Left ventricle myocardium inferior (tissue), 1 donor: ENCODE measurements around the gene MEGF11. TPM values are rescaled to one million over a fixed set of nuclear protein-coding genes. Genes with fewer than 3 reads are reported as not detected.

Experiments used
- DNase-seq: peaks from one replicate; pipeline ENCODE4 v3.0.0-alpha.2; 2020
- H3K27ac ChIP-seq: fragments of 200-600 bp; replicated peaks from 2 replicates; pipeline ENCODE4 v1.8.0; 2021
- H3K27me3 ChIP-seq: fragments of 200-600 bp; 2 replicates; pipeline ENCODE4 v1.8.0; 2021; ENCODE audit warnings: low read depth
- H3K36me3 ChIP-seq: fragments of 200-600 bp; 2 replicates; pipeline ENCODE4 v1.8.0; 2021
- H3K4me1 ChIP-seq: fragments of 200-600 bp; 2 replicates; pipeline ENCODE4 v1.8.0; 2021
- H3K4me3 ChIP-seq: fragments of 200-600 bp; 2 replicates; pipeline ENCODE4 v1.8.0; 2021; ENCODE audit warnings: mild to moderate bottlenecking, moderate library complexity
- H3K9me3 ChIP-seq: fragments of 200-600 bp; replicated peaks from 2 replicates; pipeline ENCODE4 v1.8.0; 2021
- CTCF ChIP-seq: fragments of 200-600 bp; IDR thresholded peaks from 2 replicates; pipeline ENCODE4 v1.8.0; 2021; ENCODE audit warnings: antibody characterized with exemption, mild to moderate bottlenecking, borderline replicate concordance
- intact Hi-C: fragments of 100-400 bp; cut with micrococcal nuclease; formaldehyde crosslinking; loops from one replicate; pipeline ENCODE4 v1.11.0; 2022
- total RNA-seq: library from RNA; stranded (reverse); fragmentation: NEBNext Ultra II Directional; extraction: Animal tissue kit (Norgen Biotek cat#: 25700); gene quantifications from one replicate; pipeline ENCODE4 v1.2.1, GENCODE V29; 2021
- donor health status: DM: no; HTN: yes; CAD: no; lungs with severe emphysema.

Gene MEGF11
- total RNA-seq, 1 donor from 2014 or later, result not detected

- no peak overlapping the region for H3K27ac ChIP-seq
- H3K4me1 ChIP-seq, result peaks cover 11% of the 10 kb centered on the region
- no peaks in the 10 kb centered on the region for H3K36me3 ChIP-seq
- intact Hi-C loops, result no loop called here
- no peak overlapping the region for H3K4me3 ChIP-seq
- peaks cover 41% of the 10 kb centered on the region for H3K27me3 ChIP-seq
- DNase-seq, result no peak
- TF ChIP-seq CTCF, result no peak
- no peaks in the 10 kb centered on the region for H3K9me3 ChIP-seq
Observed at GRCh38 chr15:66077320-66077663, 176.3 kb downstream of the MEGF11 start.

DNA sequence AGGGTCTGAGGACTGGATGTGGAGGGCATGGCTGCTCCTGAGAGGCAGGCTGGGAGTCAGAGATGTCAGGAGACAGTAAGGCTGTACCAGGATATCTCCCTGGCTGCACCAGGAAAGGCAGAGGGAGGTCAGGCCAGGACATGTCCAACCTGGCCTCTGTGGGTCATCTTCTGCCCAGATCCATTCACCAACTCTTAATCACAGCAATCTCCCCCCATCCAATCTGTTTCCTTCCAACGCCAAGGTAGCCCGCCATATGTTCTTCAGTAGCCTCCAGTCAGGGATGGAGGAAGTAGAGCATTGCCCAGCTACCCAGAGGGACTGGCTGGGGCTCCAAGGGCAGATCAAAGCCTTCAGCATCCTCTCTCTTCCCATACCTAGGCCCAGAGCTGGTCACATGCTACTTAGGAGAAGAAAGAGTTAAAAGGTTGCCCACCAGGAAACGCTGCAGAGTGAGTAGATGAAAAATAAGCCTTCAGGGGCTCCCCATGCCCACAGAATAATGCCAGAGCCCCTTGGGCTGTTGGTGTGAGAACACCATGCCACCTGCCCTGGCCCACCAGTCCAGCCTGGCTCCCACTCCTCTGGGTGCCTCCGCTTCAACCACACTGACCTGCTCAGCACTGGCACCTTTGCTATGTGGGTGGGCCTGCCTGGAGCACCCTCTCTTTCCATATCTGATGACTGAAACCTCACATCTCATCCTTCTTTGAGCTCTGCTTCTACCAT is 176.8 kb downstream of the MEGF11 start:
- DNase-seq, result no peak
- H3K27ac ChIP-seq, result no peak overlapping the region
- no peak for TF ChIP-seq CTCF
- H3K4me3 ChIP-seq, result no peak overlapping the region
- H3K27me3 ChIP-seq, result peaks cover 41% of the 10 kb centered on the region
- no peaks in the 10 kb centered on the region for H3K9me3 ChIP-seq
- H3K4me1 ChIP-seq, result peaks cover 11% of the 10 kb centered on the region
- no peaks in the 10 kb centered on the region for H3K36me3 ChIP-seq
- intact Hi-C loops, result no loop called here

DNA sequence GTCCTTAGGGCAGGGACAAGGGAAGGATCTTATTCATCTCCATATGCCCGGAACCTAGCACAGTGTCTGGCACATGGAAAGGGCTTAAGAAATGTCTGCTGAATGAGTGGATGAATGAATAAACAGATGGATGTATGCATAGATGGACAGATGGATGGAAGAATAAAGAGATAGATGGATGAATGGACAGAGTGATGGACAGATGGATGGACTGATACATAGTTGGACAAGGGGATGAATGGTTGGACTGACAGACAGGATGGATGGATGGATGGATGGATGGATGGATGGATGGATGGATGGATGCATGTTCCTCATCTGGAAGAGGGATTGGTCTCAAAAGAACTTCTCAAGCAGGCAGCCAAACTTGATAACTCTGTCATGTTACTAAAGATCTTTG is 177.6 kb downstream of the MEGF11 start:
- Histone ChIP-seq H3K27me3 (peaks cover 41% of the 10 kb centered on the region), H3K36me3 (no peaks in the 10 kb centered on the region), H3K4me1 (peaks cover 11% of the 10 kb centered on the region), H3K27ac (no peak overlapping the region), H3K9me3 (no peaks in the 10 kb centered on the region), H3K4me3 (no peak overlapping the region)
- intact Hi-C loops, result no loop called here
- TF ChIP-seq CTCF, result no peak
- DNase-seq, result no peak

GRCh38 chr15:66072616-66073361 is 180.8 kb downstream of the MEGF11 start:
- Histone ChIP-seq H3K4me3 (no peak overlapping the region), H3K9me3 (no peaks in the 10 kb centered on the region), H3K4me1 (peaks cover 18% of the 10 kb centered on the region), H3K36me3 (no peaks in the 10 kb centered on the region), H3K27ac (no peak overlapping the region), H3K27me3 (peaks cover 14% of the 10 kb centered on the region)
- TF ChIP-seq CTCF, result no peak
- intact Hi-C loops, result no loop called here
- DNase-seq, result no peak

DNA sequence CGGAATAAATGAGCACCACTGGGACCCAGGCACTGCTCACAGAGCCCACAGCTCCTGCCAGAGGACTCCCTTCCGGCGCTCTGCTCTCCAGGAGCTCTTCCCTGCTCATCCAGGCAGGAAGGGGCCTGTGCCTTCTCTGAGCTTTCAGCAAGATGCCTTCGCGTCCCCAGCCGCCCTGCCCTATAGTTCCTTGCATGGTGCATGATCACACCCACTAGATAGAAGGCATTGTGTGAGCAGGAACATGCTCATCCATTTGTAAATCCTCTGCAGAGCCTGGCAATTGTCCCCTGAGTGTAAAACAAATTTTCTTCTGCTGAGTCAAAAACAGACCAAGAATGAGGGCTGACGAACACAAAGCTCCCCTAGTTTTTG is 181.6 kb downstream of the MEGF11 start:
- Histone ChIP-seq H3K27ac (no peak overlapping the region), H3K27me3 (peaks cover 8% of the 10 kb centered on the region), H3K4me1 (peaks cover 18% of the 10 kb centered on the region), H3K9me3 (no peaks in the 10 kb centered on the region), H3K4me3 (no peak overlapping the region), H3K36me3 (no peaks in the 10 kb centered on the region)
- no peak for DNase-seq
- TF ChIP-seq CTCF, result no peak
- intact Hi-C loops, result no loop called here
